Mucosa of rectum (tissue), 2 donors: ENCODE measurements around the gene KRT79.

ENCODE experiments used
- H3K27ac ChIP-seq, 2 donors: one replicate each; pipeline ENCODE4 v1.7.0; 2013; ENCODE audit warnings: inconsistent platforms in 2 of 2, low read depth in 2 of 2, low read length in 2 of 2
- H3K27me3 ChIP-seq, 2 donors: one replicate each; pipeline ENCODE4 v1.7.0; 2013; ENCODE audit warnings: low read length in 2 of 2; ENCODE audit not compliant: control insufficient read depth in 2 of 2, insufficient read depth in 2 of 2
- H3K36me3 ChIP-seq, 2 donors: one replicate each; pipeline ENCODE4 v1.7.0; 2013; ENCODE audit warnings: low read length in 2 of 2; ENCODE audit not compliant: control insufficient read depth in 2 of 2, insufficient read depth in 2 of 2
- H3K4me1 ChIP-seq, 2 donors: one replicate each; pipeline ENCODE4 v1.7.0; 2013; ENCODE audit warnings: low read length in 2 of 2, mild to moderate bottlenecking in 1 of 2; ENCODE audit not compliant: control insufficient read depth in 2 of 2, insufficient read depth in 2 of 2
- H3K4me3 ChIP-seq, 2 donors: one replicate each; pipeline ENCODE4 v1.7.0; 2013; ENCODE audit warnings: low read length in 2 of 2
- H3K9ac ChIP-seq, 2 donors: one replicate each; pipeline ENCODE4 v1.7.0; 2013; ENCODE audit warnings: low read length in 2 of 2, low read depth in 1 of 2, mild to moderate bottlenecking in 1 of 2
- H3K9me3 ChIP-seq, 2 donors: one replicate each; pipeline ENCODE4 v1.7.0; 2013; ENCODE audit warnings: low read length in 2 of 2; ENCODE audit not compliant: control insufficient read depth in 2 of 2
- donor health status: healthy.
- donor health status: Normal muscosa, but diverticular disease.

Gene KRT79

DNA sequence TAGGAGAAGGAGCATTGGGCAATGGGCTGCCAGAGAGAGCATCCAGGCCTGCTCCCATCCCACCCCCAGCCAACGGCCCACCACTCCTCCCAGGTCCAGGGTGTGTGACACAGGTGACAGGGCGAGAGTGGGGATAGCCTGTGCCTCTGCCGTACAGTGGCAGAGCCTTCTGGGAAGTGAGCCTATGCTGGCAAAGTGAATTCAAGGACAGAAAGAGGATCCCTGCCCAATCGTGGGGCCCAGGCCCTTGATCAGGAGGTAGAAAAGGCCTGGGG, 553 bp upstream of the KRT79 start:
- Histone ChIP-seq H3K4me3 (no peak overlapping the region), H3K36me3 (no peaks in the 10 kb centered on the region), H3K27ac (no peak overlapping the region), H3K9me3 (no peaks in the 10 kb centered on the region), H3K4me1 (no peaks in the 10 kb centered on the region), H3K9ac (no peak overlapping the region), H3K27me3 (no peaks in the 10 kb centered on the region)

DNA sequence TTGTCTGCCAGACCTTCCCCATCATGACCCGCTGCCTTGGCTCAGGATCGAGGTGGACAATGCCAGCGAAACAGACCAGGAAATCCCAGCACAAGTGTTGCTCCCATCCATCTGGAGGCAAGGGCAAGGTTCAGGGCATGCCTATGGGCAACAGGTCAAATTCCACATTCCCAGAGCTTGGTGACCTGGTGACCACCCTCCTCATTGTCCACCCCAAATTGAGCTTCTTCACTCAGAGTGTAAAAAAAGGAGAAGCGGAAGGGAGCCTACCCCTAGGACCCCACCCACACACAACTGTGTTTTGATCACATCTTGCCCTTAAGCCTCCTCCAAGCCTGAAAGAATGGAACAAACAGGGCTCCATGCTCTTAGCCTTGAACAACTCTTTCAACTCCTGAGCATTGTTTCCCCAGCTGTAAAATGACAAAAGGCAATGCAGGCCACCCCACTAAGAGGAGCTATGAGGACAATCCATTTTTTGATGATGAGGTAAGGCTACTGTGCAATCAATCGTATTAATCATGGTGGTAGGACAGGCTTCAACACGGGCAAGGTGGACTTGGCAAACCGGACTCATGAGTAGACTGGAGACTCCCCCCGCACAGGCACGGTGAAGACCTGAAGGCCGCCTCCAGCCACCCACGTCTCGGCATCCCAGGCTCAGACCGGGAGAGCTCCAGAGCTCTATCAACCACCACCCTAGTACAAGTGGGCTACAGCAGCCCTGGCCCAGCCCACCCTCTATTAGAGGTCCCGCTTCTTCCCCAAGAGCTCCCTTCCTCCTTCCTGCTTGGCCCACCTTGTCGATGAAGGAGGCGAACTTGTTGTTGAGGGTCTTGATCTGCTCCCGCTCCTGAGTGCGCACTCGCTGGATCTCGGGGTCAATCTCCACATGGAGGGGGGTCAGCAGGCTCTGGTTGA, 866 bp downstream of the KRT79 start:
- Histone ChIP-seq H3K36me3 (no peaks in the 10 kb centered on the region), H3K9ac (no peak overlapping the region), H3K27ac (no peak overlapping the region), H3K27me3 (no peaks in the 10 kb centered on the region), H3K4me1 (no peaks in the 10 kb centered on the region), H3K9me3 (no peaks in the 10 kb centered on the region), H3K4me3 (no peak overlapping the region)

DNA sequence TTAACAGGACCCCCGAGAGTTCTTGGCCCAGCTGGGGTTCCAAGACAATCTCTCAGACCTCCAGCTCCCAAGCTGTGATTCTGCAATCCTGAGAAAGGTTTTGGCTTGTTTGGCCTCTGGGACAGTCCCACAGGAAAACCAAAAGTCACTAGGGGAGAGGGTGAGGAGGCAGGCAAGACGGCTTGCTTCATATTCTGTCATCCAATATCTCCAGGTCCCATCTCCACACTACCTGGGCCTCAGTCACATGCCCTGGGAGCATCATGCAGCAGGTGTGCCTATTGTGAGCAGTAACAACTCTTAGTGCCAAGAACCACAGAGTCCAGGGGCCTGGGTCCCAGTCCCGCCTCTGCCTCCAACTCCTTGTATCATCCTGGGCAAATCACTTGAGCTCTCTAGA, 1.7 kb downstream of the KRT79 start:
- no peak overlapping the region for H3K27ac ChIP-seq
- no peaks in the 10 kb centered on the region for H3K9me3 ChIP-seq
- no peaks in the 10 kb centered on the region for H3K36me3 ChIP-seq

DNA sequence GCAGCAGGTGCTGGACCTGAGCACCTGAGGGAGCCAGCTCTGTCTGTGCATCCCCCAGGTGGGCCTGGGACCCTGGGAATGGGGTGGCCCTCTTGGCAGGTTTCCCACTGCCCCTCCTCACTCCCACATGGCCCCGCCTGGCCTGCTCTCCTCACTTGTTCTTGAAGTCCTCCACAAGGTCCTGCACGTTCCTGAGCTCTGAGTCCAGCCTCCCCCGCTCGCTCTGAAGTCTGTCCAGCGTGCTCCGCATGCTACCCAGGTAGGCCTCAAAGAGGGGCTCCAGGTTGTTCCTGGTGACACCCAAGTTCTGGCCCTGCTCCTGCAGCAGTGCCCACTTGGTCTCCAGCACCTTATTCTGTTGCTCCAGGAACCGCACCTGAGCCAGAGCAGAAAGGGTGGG, 2.9 kb downstream of the KRT79 start:
- Histone ChIP-seq H3K27me3 (no peaks in the 10 kb centered on the region), H3K4me1 (no peaks in the 10 kb centered on the region), H3K27ac (no peak overlapping the region), H3K4me3 (no peak overlapping the region), H3K36me3 (no peaks in the 10 kb centered on the region), H3K9me3 (no peaks in the 10 kb centered on the region), H3K9ac (no peak overlapping the region)

More for the DNA sequence above, 1.7 kb downstream of the KRT79 start:
- no peaks in the 10 kb centered on the region for H3K27me3 ChIP-seq
- H3K4me1 ChIP-seq, result no peaks in the 10 kb centered on the region
- no peak overlapping the region for H3K4me3 ChIP-seq
- H3K9ac ChIP-seq, result no peak overlapping the region

DNA sequence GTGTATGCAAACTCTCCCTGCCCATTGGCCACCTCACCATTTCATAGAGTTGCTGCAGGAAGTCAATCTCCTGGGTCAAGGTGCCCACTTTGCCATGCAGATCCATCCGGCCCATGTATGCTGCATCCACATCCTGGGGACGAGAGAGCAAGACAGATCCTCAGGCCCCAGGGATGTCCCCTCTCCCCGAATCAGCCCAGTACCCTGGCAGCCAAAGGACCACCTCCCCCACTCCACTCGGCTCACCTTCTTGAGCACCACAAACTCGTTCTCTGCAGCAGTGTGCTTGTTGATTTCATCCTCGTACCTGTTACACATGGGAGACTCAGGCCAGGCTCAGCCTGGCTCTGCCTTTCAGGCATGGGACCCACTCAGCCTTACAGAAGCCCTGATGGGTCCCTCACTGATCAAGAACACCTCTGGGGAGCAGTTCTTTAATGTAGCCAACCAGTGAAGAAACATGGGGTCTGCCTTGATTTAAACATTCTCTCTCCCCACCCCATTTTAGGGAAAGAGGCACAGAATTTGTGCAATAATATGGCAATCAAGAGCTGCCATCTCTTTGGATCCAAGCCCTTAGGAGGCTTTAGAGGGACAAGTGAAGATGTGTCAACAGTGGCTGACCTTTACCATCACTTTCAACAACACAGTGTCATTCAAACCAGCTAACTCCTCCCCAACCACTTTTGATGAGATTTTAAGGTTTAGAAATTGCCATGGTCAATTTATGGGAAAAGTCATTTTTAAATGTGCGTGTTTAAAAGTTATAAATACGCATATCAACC, 3.9 kb downstream of the KRT79 start:
- Histone ChIP-seq H3K27ac (no peak overlapping the region), H3K4me1 (no peaks in the 10 kb centered on the region), H3K4me3 (no peak overlapping the region), H3K27me3 (no peaks in the 10 kb centered on the region), H3K9me3 (no peaks in the 10 kb centered on the region), H3K36me3 (no peaks in the 10 kb centered on the region), H3K9ac (no peak overlapping the region)

DNA sequence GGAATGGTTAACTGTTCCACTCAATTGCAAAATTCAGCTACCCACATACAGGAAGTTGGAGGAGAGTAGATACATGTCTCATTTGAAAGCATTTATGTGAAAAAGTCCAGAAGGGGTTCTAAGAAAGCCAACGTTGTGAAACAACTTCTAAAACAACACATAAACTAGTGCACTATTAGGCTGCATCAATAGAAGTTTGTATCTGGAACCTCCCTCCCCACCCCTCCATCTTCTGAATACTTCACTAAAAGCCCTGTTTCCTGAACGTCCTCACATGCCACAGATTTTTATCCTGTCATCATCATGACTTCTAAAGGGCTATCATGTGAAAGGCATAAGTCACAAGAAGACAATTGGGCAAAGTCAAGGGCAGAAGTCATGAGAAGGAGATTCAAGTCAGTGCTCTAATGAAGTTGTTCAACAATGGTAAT, 5.5 kb downstream of the KRT79 start:
- H3K36me3 ChIP-seq, result no peaks in the 10 kb centered on the region
- no peak overlapping the region for H3K9ac ChIP-seq
- no peaks in the 10 kb centered on the region for H3K4me1 ChIP-seq
- H3K27ac ChIP-seq, result no peak overlapping the region
- H3K27me3 ChIP-seq, result no peaks in the 10 kb centered on the region
- H3K4me3 ChIP-seq, result no peak overlapping the region
- H3K9me3 ChIP-seq, result no peaks in the 10 kb centered on the region

DNA sequence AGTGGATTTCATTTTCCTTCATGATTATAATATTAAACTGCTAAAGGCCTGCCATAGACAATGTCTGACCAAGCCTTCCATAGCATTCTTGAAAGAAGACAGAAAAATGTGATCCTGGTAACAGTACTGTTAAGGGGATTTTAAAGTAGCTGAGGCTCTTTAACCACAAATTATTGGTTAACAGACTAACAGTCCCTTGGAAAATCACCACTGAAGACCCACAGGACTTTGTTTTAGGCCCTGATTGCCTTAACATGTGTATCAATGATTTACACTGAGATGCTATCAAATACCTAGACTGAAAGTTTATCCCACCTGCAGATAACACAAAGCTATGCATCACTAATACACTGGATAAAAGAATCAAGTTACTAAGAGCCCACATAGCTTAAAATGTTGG, 6.0 kb downstream of the KRT79 start:
- Histone ChIP-seq H3K9me3 (no peaks in the 10 kb centered on the region), H3K36me3 (no peaks in the 10 kb centered on the region), H3K27me3 (no peaks in the 10 kb centered on the region), H3K4me3 (no peak overlapping the region), H3K27ac (no peak overlapping the region), H3K4me1 (no peaks in the 10 kb centered on the region), H3K9ac (no peak overlapping the region)

DNA sequence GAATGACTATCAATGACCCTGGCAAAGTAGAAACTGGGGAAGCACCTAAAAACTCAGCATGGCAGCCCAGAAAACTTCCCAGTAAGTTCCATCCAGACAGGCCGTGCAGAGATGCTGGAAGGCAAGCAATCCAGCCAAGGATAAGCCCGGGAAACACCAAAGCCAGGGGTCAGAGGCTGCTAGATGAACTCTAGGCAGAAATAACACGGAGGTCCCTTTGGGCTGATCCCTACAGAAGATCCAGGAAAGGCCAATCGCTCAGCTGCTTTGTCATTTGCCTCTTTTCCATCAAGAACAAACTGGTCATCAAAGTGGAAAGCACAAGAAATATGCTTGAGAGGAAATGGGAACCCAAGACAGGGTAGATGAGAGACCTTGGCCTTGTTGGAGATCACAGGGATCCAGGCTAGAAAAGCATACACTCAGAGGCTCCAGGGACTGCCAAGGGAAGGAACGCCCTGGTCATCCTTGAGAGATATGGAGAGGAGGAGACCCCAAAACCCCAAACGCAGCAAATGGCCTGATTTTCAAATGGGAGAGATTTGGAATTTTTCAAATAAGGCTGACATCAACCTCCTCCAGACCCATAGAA, 6.5 kb downstream of the KRT79 start:
- no peaks in the 10 kb centered on the region for H3K4me1 ChIP-seq
- no peak overlapping the region for H3K27ac ChIP-seq
- no peaks in the 10 kb centered on the region for H3K27me3 ChIP-seq
- no peak overlapping the region for H3K4me3 ChIP-seq
- no peaks in the 10 kb centered on the region for H3K36me3 ChIP-seq
- no peak overlapping the region for H3K9ac ChIP-seq
- H3K9me3 ChIP-seq, result no peaks in the 10 kb centered on the region

DNA sequence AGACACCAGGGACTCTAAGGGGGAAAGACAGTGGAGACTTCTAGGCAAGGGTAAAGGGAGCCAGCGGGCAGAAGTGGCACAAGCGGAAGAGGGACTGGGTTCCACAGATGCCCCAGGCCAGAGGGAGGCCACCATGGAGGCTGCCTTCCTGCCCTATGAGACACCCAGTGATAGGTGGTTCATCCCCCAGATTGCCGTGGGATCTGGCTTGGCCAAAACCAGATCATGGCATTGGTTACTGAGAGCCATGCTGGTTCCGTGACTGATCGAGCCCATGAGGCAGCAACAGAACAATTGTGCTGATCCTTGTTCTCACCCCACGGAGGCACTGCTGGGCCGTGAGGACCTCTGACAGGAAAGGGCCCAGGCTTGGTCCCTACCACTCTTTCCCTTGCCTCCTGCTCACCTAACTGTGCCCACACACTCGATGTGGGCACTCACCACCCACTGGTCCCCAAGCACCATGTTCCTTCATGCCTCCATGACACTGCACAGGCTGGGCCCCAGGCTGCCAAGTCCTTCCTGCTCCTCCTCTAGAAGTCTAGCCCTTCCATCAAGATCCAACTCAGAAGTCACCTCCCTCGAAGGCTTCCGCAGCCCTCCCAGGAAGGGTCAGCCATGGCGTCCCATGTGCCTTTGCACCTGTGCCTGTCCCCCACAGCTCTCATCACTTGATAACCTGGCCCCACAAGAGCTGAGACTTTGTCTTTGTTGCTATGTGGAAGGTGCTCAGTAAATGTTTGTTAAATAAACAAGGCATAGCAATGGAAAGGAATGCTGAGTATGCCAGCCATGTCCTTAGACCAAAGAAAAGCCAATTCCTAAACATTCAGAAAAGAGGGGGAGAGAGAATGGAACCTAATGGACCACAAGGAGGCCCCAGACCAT, 7.3 kb downstream of the KRT79 start:
- H3K9me3 ChIP-seq, result no peaks in the 10 kb centered on the region
- no peak overlapping the region for H3K9ac ChIP-seq
- no peak overlapping the region for H3K27ac ChIP-seq
- H3K36me3 ChIP-seq, result no peaks in the 10 kb centered on the region
- H3K4me1 ChIP-seq, result peaks cover 3 to 5% of the 10 kb centered on the region in 2 donors
- H3K27me3 ChIP-seq, result no peaks in the 10 kb centered on the region
- no peak overlapping the region for H3K4me3 ChIP-seq
